Ascending aorta (tissue), 2 donors: Measurements from ENCODE around the gene TTLL5. TPM values are rescaled to one million over a fixed set of nuclear protein-coding genes. Genes with fewer than 3 reads are reported as not detected.

ENCODE experiments used
- DNase-seq, 2 donors: peaks; one replicate each; pipeline ENCODE4 v3.0.0-alpha.2; 2019; ENCODE audit warnings: low spot score in 2 of 2
- H3K27ac ChIP-seq, 2 donors: fragments of 200-600 bp; sonication (generic); one replicate each; pipeline ENCODE4 v1.5.1; 2016 to 2017; ENCODE audit warnings: mild to moderate bottlenecking in 1 of 2
- H3K27me3 ChIP-seq: fragments of 200-600 bp; sonication (generic); one replicate; pipeline ENCODE4 v1.5.1; 2017
- H3K36me3 ChIP-seq, 2 donors: fragments of 200-600 bp; sonication (generic); one replicate each; pipeline ENCODE4 v1.5.1; 2016
- H3K4me1 ChIP-seq, 2 donors: fragments of 200-600 bp; sonication (generic); one replicate each; pipeline ENCODE4 v1.5.1; 2016 to 2017; ENCODE audit warnings: mild to moderate bottlenecking in 1 of 2
- H3K4me3 ChIP-seq, 2 donors: fragments of 200-600 bp; sonication (generic); one replicate each; pipeline ENCODE4 v1.5.1; 2016 to 2017; ENCODE audit warnings: mild to moderate bottlenecking in 1 of 2
- H3K9me3 ChIP-seq, 2 donors: fragments of 200-600 bp; sonication (generic); one replicate each; pipeline ENCODE4 v1.5.1; 2016
- CTCF ChIP-seq, 3 experiments: fragments of 200-600 bp in 2 of 3; fragments of 450-650 bp in 1 of 3; sonication (generic) in 2 of 3; IDR thresholded peaks; one replicate each; pipeline ENCODE4 v1.5.1; 2016 to 2019; ENCODE audit warnings: antibody characterized with exemption in 3 of 3, mild to moderate bottlenecking in 1 of 3, moderate library complexity in 1 of 3
- intact Hi-C: fragments of 100-400 bp; cut with DNase I; formaldehyde crosslinking; loops from one replicate; pipeline ENCODE4 v1.15.1; 2023
- total RNA-seq: library from RNA; depleted of rRNA; stranded (reverse); fragments of >200 nt; gene quantifications from one replicate; pipeline ENCODE4 v1.1.0, GENCODE V29; 2016

The TTLL5 gene
- total RNA-seq, 1 donor from 2014 or later, result 43.1 TPM

GRCh38 chr14:75771595-75771994 is 110.5 kb downstream of the TTLL5 start:
- peaks cover 2 to 16% of the 10 kb centered on the region in 2 donors for H3K36me3 ChIP-seq
- H3K27ac ChIP-seq, result no peak overlapping the region
- no peaks in the 10 kb centered on the region for H3K27me3 ChIP-seq
- DNase-seq, result no peak
- no peaks in the 10 kb centered on the region for H3K9me3 ChIP-seq
- no peak for TF ChIP-seq CTCF (IDR thresholded peaks at IDR 0.05)
- no peak overlapping the region for H3K4me3 ChIP-seq
- intact Hi-C loops, result no loop called here
- H3K4me1 ChIP-seq, result peaks cover 0 to 2% of the 10 kb centered on the region in 2 donors

GRCh38 chr14:75773046-75773445 is 112.0 kb downstream of the TTLL5 start:
- Histone ChIP-seq H3K4me1 (peaks cover 0 to 2% of the 10 kb centered on the region in 2 donors), H3K36me3 (peaks cover 2 to 20% of the 10 kb centered on the region in 2 donors), H3K4me3 (no peak overlapping the region), H3K27ac (no peak overlapping the region), H3K27me3 (no peaks in the 10 kb centered on the region), H3K9me3 (no peaks in the 10 kb centered on the region)
- intact Hi-C loops, result no loop called here
- TF ChIP-seq CTCF (IDR thresholded peaks at IDR 0.05), result no peak
- DNase-seq, result no peak

- H3K36me3 ChIP-seq, result peaks cover 0 to 18% of the 10 kb centered on the region in 2 donors
- H3K4me1 ChIP-seq, result no peaks in the 10 kb centered on the region
- DNase-seq, result no peak
- TF ChIP-seq CTCF (IDR thresholded peaks at IDR 0.05), result no peak
- no peak overlapping the region for H3K4me3 ChIP-seq
- no peak overlapping the region for H3K27ac ChIP-seq
- intact Hi-C loops, result no loop called here
- no peaks in the 10 kb centered on the region for H3K9me3 ChIP-seq
- H3K27me3 ChIP-seq, result no peaks in the 10 kb centered on the region
Measured at GRCh38 chr14:75781096-75781495, 120.0 kb downstream of the TTLL5 start.

- TF ChIP-seq CTCF (IDR thresholded peaks at IDR 0.05), result no peak
- H3K4me3 ChIP-seq, result no peak overlapping the region
- peaks cover 0 to 14% of the 10 kb centered on the region in 2 donors for H3K36me3 ChIP-seq
- intact Hi-C loops, result no loop called here
- peaks cover 0 to 3% of the 10 kb centered on the region in 2 donors for H3K9me3 ChIP-seq
- no peaks in the 10 kb centered on the region for H3K4me1 ChIP-seq
- no peaks in the 10 kb centered on the region for H3K27me3 ChIP-seq
- no peak for DNase-seq
- H3K27ac ChIP-seq, result no peak overlapping the region
Measured at GRCh38 chr14:75783184-75783583, 122.1 kb downstream of the TTLL5 start.

GRCh38 chr14:75783602-75784313 is 122.7 kb downstream of the TTLL5 start:
- Histone ChIP-seq H3K4me3 (no peak overlapping the region), H3K9me3 (peaks cover 0 to 6% of the 10 kb centered on the region in 2 donors), H3K36me3 (peaks cover 0 to 14% of the 10 kb centered on the region in 2 donors), H3K4me1 (no peaks in the 10 kb centered on the region), H3K27me3 (no peaks in the 10 kb centered on the region), H3K27ac (no peak overlapping the region)
- intact Hi-C loops, result no loop called here
- no peak for DNase-seq
- TF ChIP-seq CTCF (IDR thresholded peaks at IDR 0.05), result no peak
